Esophagus mucosa (tissue), 1 donor: ENCODE measurements around the gene GPSM3. TPM values are rescaled to one million over a fixed set of nuclear protein-coding genes. Genes with fewer than 3 reads are reported as not detected.
"Not testable (repeated sequence)": the region's sequence is repeated elsewhere in the genome, so short reads cannot be mapped to it uniquely, and the experiment has no call there.

Experiments
- ATAC-seq: fragments of 200-7000 bp; cut with Tn5 transposase; one replicate; pipeline ENCODE4 v1.9.1; 2020
- total RNA-seq: library from RNA; stranded (reverse); gene quantifications from one replicate; pipeline ENCODE4 v1.2.4, GENCODE V29; 2023
- donor health status: DM: yes; HTN: yes; CAD: no.

Gene GPSM3
- 2.2 TPM for total RNA-seq

GRCh38 chr6:32192608-32193039 lies at the start of gene GPSM3:
TSS of gene GPSM3 (minus strand) at chr6:32192643. CDS start at chr6:32192513, 130 bp downstream.
- no peak for ATAC-seq

GRCh38 chr6:32240686-32241085 lies 48.2 kb upstream of the GPSM3 start:
- ATAC-seq, result no peak

- ATAC-seq, result no peak
These were observed 47.0 kb upstream of the GPSM3 start for GRCh38 chr6:32239462-32239861.

GRCh38 chr6:32234934-32235333 lies 42.5 kb upstream of the GPSM3 start:
- ATAC-seq, result no peak

- no peak for ATAC-seq
These were observed 34.0 kb upstream of the GPSM3 start for GRCh38 chr6:32226434-32226833.

GRCh38 chr6:32224696-32225095 lies 32.3 kb upstream of the GPSM3 start:
- no peak for ATAC-seq

- no peak for ATAC-seq
These were observed 31.1 kb upstream of the GPSM3 start, which contains the start of gene NOTCH4 for GRCh38 chr6:32223258-32224235. TSS of gene NOTCH4 (minus strand) at chr6:32224067. CDS start at chr6:32223928, 139 bp downstream.

GRCh38 chr6:32222333-32223230 lies 30.1 kb upstream of the GPSM3 start:
- ATAC-seq, result peak; percentile 48

GRCh38 chr6:32220021-32220420 lies 27.6 kb upstream of the GPSM3 start:
- ATAC-seq, result no peak

- no peak for ATAC-seq
These were observed 25.7 kb upstream of the GPSM3 start for GRCh38 chr6:32218167-32218566.

- no peak for ATAC-seq
These were observed 24.6 kb upstream of the GPSM3 start for GRCh38 chr6:32216998-32217397.

GRCh38 chr6:32216285-32216684 lies 23.8 kb upstream of the GPSM3 start:
- ATAC-seq, result no peak

- ATAC-seq, result no peak
These were observed 23.2 kb upstream of the GPSM3 start for GRCh38 chr6:32215617-32216016.

GRCh38 chr6:32214126-32214525 lies 21.7 kb upstream of the GPSM3 start:
- ATAC-seq, result no peak

- ATAC-seq, result no peak
These were observed 21.2 kb upstream of the GPSM3 start for GRCh38 chr6:32213649-32214048.

GRCh38 chr6:32212076-32212760 lies 19.8 kb upstream of the GPSM3 start:
- peak; percentile 43 for ATAC-seq

GRCh38 chr6:32211432-32211831 lies 19.0 kb upstream of the GPSM3 start:
- ATAC-seq, result not testable (repeated sequence)

- ATAC-seq, result no peak
These were observed 17.8 kb upstream of the GPSM3 start for GRCh38 chr6:32210191-32210601.

GRCh38 chr6:32208996-32209395 lies 16.6 kb upstream of the GPSM3 start:
- ATAC-seq, result no peak

- peak; percentile 9 for ATAC-seq
These were observed 11.8 kb upstream of the GPSM3 start for GRCh38 chr6:32204268-32204715.

GRCh38 chr6:32203426-32204267 lies 11.2 kb upstream of the GPSM3 start:
- no peak for ATAC-seq
